Mucosa of rectum (tissue), 2 donors: ENCODE results near the gene SNED1.

Experiments
- H3K27ac ChIP-seq, 2 donors: one replicate each; pipeline ENCODE4 v1.7.0; 2013; ENCODE audit warnings: inconsistent platforms in 2 of 2, low read depth in 2 of 2, low read length in 2 of 2
- H3K27me3 ChIP-seq, 2 donors: one replicate each; pipeline ENCODE4 v1.7.0; 2013; ENCODE audit warnings: low read length in 2 of 2; ENCODE audit not compliant: control insufficient read depth in 2 of 2, insufficient read depth in 2 of 2
- H3K36me3 ChIP-seq, 2 donors: one replicate each; pipeline ENCODE4 v1.7.0; 2013; ENCODE audit warnings: low read length in 2 of 2; ENCODE audit not compliant: control insufficient read depth in 2 of 2, insufficient read depth in 2 of 2
- H3K4me1 ChIP-seq, 2 donors: one replicate each; pipeline ENCODE4 v1.7.0; 2013; ENCODE audit warnings: low read length in 2 of 2, mild to moderate bottlenecking in 1 of 2; ENCODE audit not compliant: control insufficient read depth in 2 of 2, insufficient read depth in 2 of 2
- H3K4me3 ChIP-seq, 2 donors: one replicate each; pipeline ENCODE4 v1.7.0; 2013; ENCODE audit warnings: low read length in 2 of 2
- H3K9ac ChIP-seq, 2 donors: one replicate each; pipeline ENCODE4 v1.7.0; 2013; ENCODE audit warnings: low read length in 2 of 2, low read depth in 1 of 2, mild to moderate bottlenecking in 1 of 2
- H3K9me3 ChIP-seq, 2 donors: one replicate each; pipeline ENCODE4 v1.7.0; 2013; ENCODE audit warnings: low read length in 2 of 2; ENCODE audit not compliant: control insufficient read depth in 2 of 2
- donor health status: healthy.
- donor health status: Normal muscosa, but diverticular disease.

Gene SNED1

GRCh38 chr2:241049739-241050623 lies 51.6 kb downstream of the SNED1 start:
- no peaks in the 10 kb centered on the region for H3K27me3 ChIP-seq
- no peak overlapping the region for H3K27ac ChIP-seq
- no peak overlapping the region for H3K9ac ChIP-seq
- peaks cover 2% of the 10 kb centered on the region in 2 donors for H3K36me3 ChIP-seq
- H3K4me3 ChIP-seq, result no peak overlapping the region
- no peaks in the 10 kb centered on the region for H3K9me3 ChIP-seq
- no peaks in the 10 kb centered on the region for H3K4me1 ChIP-seq

GRCh38 chr2:241050624-241051577 lies 52.5 kb downstream of the SNED1 start:
- H3K4me1 ChIP-seq, result no peaks in the 10 kb centered on the region
- H3K27ac ChIP-seq, result no peak overlapping the region
- no peaks in the 10 kb centered on the region for H3K27me3 ChIP-seq
- peaks cover 2% of the 10 kb centered on the region in 2 donors for H3K36me3 ChIP-seq
- no peak overlapping the region for H3K4me3 ChIP-seq
- H3K9me3 ChIP-seq, result no peaks in the 10 kb centered on the region
- H3K9ac ChIP-seq, result no peak overlapping the region

- Histone ChIP-seq H3K27ac (no peak overlapping the region), H3K36me3 (peaks cover 2% of the 10 kb centered on the region in 2 donors)
These were observed 53.4 kb downstream of the SNED1 start for GRCh38 chr2:241051578-241052487.

GRCh38 chr2:241052677-241053360 lies 54.4 kb downstream of the SNED1 start:
- H3K9ac ChIP-seq, result no peak overlapping the region
- no peaks in the 10 kb centered on the region for H3K9me3 ChIP-seq
- no peak overlapping the region for H3K4me3 ChIP-seq
- no peaks in the 10 kb centered on the region for H3K4me1 ChIP-seq
- no peaks in the 10 kb centered on the region for H3K27me3 ChIP-seq
- peaks cover 2% of the 10 kb centered on the region in 2 donors for H3K36me3 ChIP-seq
- no peak overlapping the region for H3K27ac ChIP-seq

More at GRCh38 chr2:241051578-241052487, 53.4 kb downstream of the SNED1 start:
- Histone ChIP-seq H3K4me1 (no peaks in the 10 kb centered on the region), H3K4me3 (no peak overlapping the region), H3K9ac (no peak overlapping the region), H3K9me3 (no peaks in the 10 kb centered on the region), H3K27me3 (no peaks in the 10 kb centered on the region)

- H3K36me3 ChIP-seq, result peaks cover 2% of the 10 kb centered on the region in 2 donors
- no peaks in the 10 kb centered on the region for H3K9me3 ChIP-seq
- no peak overlapping the region for H3K9ac ChIP-seq
- no peak overlapping the region for H3K27ac ChIP-seq
- H3K4me1 ChIP-seq, result no peaks in the 10 kb centered on the region
- no peaks in the 10 kb centered on the region for H3K27me3 ChIP-seq
- H3K4me3 ChIP-seq, result no peak overlapping the region
These were observed 55.3 kb downstream of the SNED1 start for GRCh38 chr2:241053576-241054251.

- no peak overlapping the region for H3K4me3 ChIP-seq
- H3K27ac ChIP-seq, result no peak overlapping the region
- no peaks in the 10 kb centered on the region for H3K36me3 ChIP-seq
- H3K4me1 ChIP-seq, result peaks cover 0 to 3% of the 10 kb centered on the region in 2 donors
- no peaks in the 10 kb centered on the region for H3K27me3 ChIP-seq
- no peaks in the 10 kb centered on the region for H3K9me3 ChIP-seq
- H3K9ac ChIP-seq, result no peak overlapping the region
These were observed 62.9 kb downstream of the SNED1 start for GRCh38 chr2:241061275-241061674.

- Histone ChIP-seq H3K9me3 (no peaks in the 10 kb centered on the region), H3K27me3 (no peaks in the 10 kb centered on the region), H3K9ac (no peak overlapping the region), H3K27ac (no peak overlapping the region), H3K4me1 (peaks cover 0 to 3% of the 10 kb centered on the region in 2 donors), H3K4me3 (no peak overlapping the region), H3K36me3 (no peaks in the 10 kb centered on the region)
These were observed 64.1 kb downstream of the SNED1 start for GRCh38 chr2:241062389-241063092.

- H3K4me1 ChIP-seq, result peaks cover 0 to 3% of the 10 kb centered on the region in 2 donors
- H3K27ac ChIP-seq, result no peak overlapping the region
- H3K9me3 ChIP-seq, result no peaks in the 10 kb centered on the region
- no peak overlapping the region for H3K4me3 ChIP-seq
- no peaks in the 10 kb centered on the region for H3K27me3 ChIP-seq
- no peaks in the 10 kb centered on the region for H3K36me3 ChIP-seq
- H3K9ac ChIP-seq, result no peak overlapping the region
These were observed 64.7 kb downstream of the SNED1 start for GRCh38 chr2:241063093-241063551.
